Astrocyte of the spinal cord (primary cell): ENCODE data around the gene KRCC1.

Experiments used
- DNase-seq: peaks from one replicate; pipeline ENCODE4 v3.0.0; 2011; ENCODE audit warnings: low read depth, low spot score
- H3K4me3 ChIP-seq: 2 replicates; pipeline ENCODE4 v1.5.1; 2011; ENCODE audit warnings: low read depth, mild to moderate bottlenecking, low read length, moderate library complexity
- CTCF ChIP-seq: IDR thresholded peaks from 2 replicates; pipeline ENCODE4 v1.5.1; 2012; ENCODE audit warnings: low read depth, mild to moderate bottlenecking, low read length, inconsistent platforms
- in situ Hi-C: cut with HindIII; loops from 2 replicates; pipeline ENCODE4 v1.10.0; 2017; ENCODE audit warnings: low sequenced_read_pairs

Gene KRCC1

GRCh38 chr2:88087763-88088162, 32.2 kb upstream of the KRCC1 start:
- no peak for TF ChIP-seq CTCF
- in situ Hi-C loops, result no loop called here
- H3K4me3 ChIP-seq, result no peak overlapping the region
- DNase-seq, result no peak

- no peak for DNase-seq
- in situ Hi-C loops, result no loop called here
- no peak for TF ChIP-seq CTCF
- no peak overlapping the region for H3K4me3 ChIP-seq
Observed at GRCh38 chr2:88087073-88087472, 31.5 kb upstream of the KRCC1 start.

GRCh38 chr2:88086401-88086800, 30.8 kb upstream of the KRCC1 start:
- in situ Hi-C loops, result no loop called here
- DNase-seq, result no peak
- TF ChIP-seq CTCF, result no peak
- H3K4me3 ChIP-seq, result no peak overlapping the region

- DNase-seq, result no peak
- H3K4me3 ChIP-seq, result no peak overlapping the region
- in situ Hi-C loops, result no loop called here
- no peak for TF ChIP-seq CTCF
Observed at GRCh38 chr2:88085602-88086001, 30.0 kb upstream of the KRCC1 start.

- no peak for DNase-seq
- in situ Hi-C loops, result no loop called here
- no peak for TF ChIP-seq CTCF
- no peak overlapping the region for H3K4me3 ChIP-seq
Observed at GRCh38 chr2:88085099-88085498, 29.5 kb upstream of the KRCC1 start.

- no peak for TF ChIP-seq CTCF
- no peak overlapping the region for H3K4me3 ChIP-seq
- in situ Hi-C loops, result no loop called here
- no peak for DNase-seq
Observed at GRCh38 chr2:88082781-88083180, 27.2 kb upstream of the KRCC1 start.
